Islet precursor cell (in vitro differentiated cells): ENCODE results near the gene LTBP1.
"Not testable (repeated sequence)": the region's sequence is repeated elsewhere in the genome, so short reads cannot be mapped to it uniquely, and the experiment has no call there.

Source experiments
- DNase-seq: peaks from one replicate; pipeline ENCODE4 v3.0.0-alpha.2; 2018

Gene LTBP1

GRCh38 chr2:33404321-33404720, 457.6 kb downstream of the LTBP1 start:
- no peak for DNase-seq

DNA sequence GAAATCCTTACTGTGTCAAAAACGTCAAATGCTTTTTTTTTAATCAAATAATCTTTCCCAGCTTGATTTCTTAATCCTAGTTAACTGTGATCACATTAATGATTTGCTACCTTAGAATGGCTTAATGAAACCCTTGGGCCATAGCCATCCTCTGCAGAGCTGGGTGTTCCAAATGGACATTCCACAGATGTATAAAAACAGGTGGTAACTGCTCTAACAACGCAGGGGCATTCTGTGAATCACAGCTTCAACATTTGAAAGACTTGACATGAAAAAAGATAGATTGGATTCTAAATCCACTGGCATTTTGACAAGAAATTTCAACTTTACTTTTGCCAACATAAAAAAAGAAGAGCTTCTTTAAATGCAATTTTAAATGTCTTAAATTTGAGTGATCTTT, 459.9 kb downstream of the LTBP1 start:
- DNase-seq: no peak

DNA sequence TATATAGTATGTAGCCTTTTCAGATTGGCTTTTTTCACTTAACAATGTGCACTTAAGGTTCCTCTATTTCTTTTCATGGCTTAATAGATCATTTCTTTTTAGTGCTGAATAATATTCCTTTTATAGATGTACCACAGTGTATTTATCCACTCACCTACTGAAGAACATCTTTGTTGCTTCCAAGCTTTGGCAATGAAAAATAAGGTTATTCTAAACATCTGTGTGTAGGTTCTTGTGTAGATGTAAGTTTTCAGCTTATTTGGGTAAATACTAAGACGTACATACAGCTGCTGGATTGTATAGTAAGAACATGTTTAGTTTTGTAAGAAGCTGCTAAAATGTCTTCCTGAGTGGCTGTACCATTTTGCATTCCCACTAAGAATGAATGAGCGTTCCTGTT, 461.4 kb downstream of the LTBP1 start:
- DNase-seq: no peak

GRCh38 chr2:33409417-33409955, 462.7 kb downstream of the LTBP1 start:
- no peak for DNase-seq

GRCh38 chr2:33411765-33412164, 465.0 kb downstream of the LTBP1 start:
- no peak for DNase-seq

DNA sequence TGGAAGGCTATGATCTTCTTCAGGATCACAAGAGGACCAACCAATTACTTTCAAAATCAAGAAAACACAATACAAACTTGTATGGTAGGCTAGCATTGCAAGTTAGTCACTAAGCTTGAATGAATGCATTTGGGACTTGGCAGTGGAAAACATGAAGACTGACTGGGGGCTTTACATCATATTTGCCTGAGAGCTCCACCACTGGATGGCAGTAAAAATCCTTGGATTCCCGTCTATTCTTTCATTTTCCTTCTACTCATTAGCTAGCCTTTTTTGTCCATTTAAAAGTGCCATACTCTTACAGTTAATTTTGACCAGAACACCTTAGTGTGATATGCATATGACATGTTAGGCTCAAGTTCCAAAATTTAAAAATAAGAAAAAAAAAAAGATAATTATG, 466.2 kb downstream of the LTBP1 start:
- no peak for DNase-seq

DNA sequence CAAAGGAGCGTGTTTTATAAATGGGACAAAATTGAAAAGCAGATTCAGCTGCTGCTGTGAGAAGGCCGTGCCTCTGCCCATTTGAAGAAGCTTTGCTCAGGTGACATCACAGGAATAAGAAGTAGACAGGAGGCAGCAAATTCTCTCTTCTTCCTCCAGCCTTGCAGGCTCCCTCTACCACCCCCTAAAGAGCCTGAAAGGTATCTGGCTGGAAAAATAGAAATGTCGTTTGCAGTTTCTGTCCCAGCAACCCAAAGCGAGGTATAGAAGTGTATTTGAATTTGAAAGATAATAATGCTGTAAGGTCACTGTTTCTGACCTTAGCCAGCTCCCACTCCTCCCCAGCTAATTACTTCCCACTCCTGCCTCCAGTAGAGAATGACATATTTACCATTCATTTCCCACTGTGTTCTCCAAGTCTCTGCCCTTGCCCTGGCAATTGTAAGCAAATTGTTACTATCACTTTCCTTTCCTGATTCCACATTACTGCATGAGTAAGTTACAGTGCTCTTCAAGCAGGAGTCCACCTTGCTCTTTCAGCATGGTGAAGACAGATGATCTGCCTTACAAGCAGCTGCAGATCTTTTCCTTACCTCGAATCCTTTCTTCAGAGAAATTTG, 472.9 kb downstream of the LTBP1 start:
- no peak for DNase-seq

GRCh38 chr2:33420726-33421125, 474.0 kb downstream of the LTBP1 start:
- DNase-seq: no peak

GRCh38 chr2:33421820-33422219, 475.1 kb downstream of the LTBP1 start:
- peak; percentile 53 for DNase-seq

DNA sequence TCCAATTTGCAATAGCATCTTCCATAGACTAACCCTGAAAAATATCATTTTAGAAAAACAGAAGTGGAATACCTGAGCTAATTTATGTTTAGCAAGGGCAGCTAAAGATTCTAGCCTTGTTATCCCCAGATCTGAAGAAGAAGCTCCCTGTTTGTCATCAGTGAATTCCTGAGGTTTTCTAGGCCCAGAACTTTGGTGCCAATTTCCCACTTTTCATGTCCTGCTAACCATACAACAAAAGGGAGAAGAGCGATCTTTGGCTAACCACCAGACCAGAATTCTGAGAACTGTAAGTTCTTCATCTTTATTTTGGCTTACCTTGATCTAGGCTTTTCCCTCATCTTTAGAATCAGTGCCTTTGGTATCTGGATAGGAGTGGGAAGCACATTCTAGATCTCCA, 478.4 kb downstream of the LTBP1 start:
- DNase-seq: no peak

- DNase-seq: peak; percentile 54
Observed at GRCh38 chr2:33425586-33426031, 478.9 kb downstream of the LTBP1 start.

GRCh38 chr2:33426666-33427231, 480.0 kb downstream of the LTBP1 start:
- no peak for DNase-seq

- DNase-seq: no peak
Observed at GRCh38 chr2:33430077-33430476, 483.3 kb downstream of the LTBP1 start.

DNA sequence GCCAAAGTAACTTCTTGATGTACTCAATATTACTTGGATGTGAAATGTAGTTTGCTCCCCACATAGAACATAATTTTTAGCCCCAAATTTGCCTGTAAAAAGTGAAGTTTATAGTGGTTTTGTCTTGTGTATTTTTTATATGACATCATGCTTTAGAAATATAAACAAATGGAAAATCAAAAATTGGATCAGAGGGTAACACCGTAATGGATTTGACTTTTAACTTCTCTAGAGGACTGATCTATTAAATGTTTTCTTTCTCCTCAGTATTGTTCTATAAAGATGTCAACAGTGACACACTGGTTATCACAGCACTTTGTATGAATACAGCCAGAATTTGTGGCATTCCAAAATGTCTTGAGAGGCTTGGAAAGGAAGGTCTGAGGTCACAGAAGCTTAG, 484.1 kb downstream of the LTBP1 start:
- no peak for DNase-seq

DNA sequence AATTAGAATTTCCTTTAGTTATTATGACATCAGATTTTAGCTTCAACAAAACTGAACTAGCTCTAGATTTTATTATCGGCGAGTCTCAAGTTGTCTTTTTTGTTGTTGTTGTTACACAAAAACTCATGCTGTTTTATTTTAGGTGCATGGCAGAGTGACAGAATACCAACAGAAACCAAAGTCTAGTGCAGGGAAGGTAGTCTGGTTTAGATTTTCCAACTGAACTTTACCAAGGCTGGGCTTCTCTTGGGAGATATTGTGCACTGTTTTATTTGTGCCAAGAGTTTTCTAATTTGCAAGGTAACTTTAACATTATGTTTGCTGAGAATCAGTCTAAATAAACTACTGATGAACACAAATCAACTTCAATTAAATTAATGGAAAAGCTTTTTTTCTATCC, 486.1 kb downstream of the LTBP1 start:
- DNase-seq: no peak

DNA sequence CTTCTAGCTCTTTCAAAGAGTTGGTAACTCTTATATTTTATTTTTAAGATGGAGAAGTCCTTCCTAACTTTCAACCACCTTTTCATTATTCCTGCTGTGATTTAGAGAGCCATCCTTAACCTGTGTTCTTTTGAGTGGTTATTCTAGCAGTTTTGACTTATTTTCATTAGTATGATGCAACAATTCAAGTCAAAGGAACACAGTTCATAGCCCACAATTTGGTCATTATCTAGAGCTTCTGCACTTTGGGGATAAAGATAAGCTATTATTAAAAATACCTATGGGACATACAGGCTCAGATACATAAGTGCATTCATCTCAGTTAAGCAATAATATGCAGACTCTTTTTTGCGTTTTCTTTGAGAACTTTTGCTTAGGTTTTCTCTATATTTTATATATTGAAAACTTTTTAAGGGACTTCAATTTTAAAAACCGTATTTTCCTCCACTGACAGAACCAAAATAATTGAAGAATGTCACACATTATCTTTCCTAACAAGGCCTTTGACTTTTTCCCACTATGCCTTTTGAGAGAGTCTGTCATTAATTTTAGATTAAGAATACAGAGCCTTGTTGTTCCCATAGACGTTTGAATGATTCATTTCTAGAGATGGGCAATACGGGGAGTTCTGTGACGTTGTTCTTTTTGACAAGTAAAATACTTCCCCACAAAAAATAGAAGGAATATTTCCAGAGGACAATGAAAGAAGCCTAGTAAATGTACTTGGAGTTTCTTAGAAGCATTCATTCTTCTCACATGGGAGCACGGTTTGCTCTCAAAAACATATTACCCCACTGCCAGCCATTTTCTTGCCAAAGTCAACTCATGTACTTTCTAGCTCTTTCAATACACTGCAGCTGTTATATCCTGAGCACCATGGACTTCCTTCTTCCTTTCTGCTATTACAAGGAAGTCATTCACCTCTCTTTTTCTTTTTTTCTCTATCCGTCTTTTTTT, 486.8 kb downstream of the LTBP1 start:
- DNase-seq: no peak

- no peak for DNase-seq
Observed at GRCh38 chr2:33435518-33435917, 488.8 kb downstream of the LTBP1 start.

GRCh38 chr2:33436083-33436482, 489.3 kb downstream of the LTBP1 start:
- no peak for DNase-seq

DNA sequence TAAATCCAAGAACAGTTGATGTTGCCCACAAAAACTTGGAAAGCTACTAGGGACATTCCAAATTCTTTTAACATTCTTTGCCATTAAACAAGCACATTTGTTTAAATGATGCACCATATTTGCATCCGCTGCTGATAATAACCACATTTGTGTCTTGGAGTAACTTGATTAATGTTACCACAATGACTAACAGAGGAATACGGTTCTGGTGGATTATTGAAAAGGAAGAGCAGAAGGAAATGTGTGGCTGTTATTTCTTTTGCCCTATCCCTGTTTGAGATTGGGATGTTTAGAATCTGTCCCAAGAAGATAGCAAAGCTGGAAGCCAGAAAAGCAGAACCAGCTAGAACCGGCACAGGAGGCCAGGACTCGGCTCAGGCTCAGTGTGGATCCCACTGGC, 490.5 kb downstream of the LTBP1 start:
- no peak for DNase-seq

DNA sequence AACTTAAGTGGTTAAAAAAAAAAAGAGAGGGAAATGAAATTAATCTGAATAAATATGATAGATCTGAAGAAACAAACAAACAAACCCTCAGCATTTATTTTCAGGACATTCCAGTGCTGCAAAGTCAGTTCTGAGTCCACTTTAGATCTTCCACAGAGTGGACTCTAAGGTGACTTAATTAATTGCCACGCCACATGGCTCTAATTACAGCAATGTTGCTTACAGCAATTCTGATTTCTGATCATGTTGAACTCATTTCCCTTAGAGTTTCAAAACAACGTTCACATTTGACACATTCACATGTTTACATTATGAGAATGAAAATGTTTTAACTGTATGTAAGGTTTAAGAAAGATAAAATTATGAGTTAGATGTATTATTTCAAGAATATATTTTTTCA, 491.1 kb downstream of the LTBP1 start:
- DNase-seq: no peak

- DNase-seq: peak; percentile 75
Observed at GRCh38 chr2:33441235-33441810, 494.6 kb downstream of the LTBP1 start.

- not testable (repeated sequence) for DNase-seq
Observed at GRCh38 chr2:33442052-33442451, 495.3 kb downstream of the LTBP1 start.

DNA sequence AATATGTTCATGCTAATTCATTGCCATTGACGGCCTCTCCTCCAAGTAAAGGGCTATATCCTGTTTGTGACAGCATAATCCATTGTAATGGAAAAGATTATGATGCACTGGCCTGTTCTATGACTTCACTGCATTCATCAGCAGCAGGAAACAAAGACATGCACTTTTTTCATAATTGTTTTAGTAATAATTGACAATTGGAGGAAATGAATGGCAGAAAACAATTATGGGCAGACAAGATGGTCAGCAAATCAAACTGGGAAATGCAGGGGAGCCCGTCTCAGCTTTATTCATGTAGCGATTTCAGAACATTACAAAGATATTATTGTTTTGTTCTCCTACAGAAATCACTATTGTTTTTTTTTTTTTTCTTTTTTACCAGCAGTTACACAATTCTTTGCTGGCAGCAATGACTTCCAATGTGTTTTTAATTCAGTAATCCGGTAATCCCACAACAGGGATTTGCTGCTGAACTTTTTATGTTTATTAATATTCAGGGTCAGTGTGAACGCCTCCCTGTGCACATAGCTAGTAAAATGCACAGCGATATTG, 495.9 kb downstream of the LTBP1 start:
- DNase-seq: no peak
